Activated gamma-delta T cell (primary cell): Measurements from ENCODE around the gene JADE2.

Experiments used
- DNase-seq: peaks from one replicate; lab custom pipeline; 2025; lab: John Stamatoyannopoulos, UW

The JADE2 gene

GRCh38 chr5:134570365-134570758, 44.9 kb downstream of the JADE2 start:
- no peak for DNase-seq

GRCh38 chr5:134570886-134571285, 45.4 kb downstream of the JADE2 start:
- no peak for DNase-seq

GRCh38 chr5:134571693-134572405, 46.4 kb downstream of the JADE2 start:
- no peak for DNase-seq

GRCh38 chr5:134572811-134573210, 47.3 kb downstream of the JADE2 start:
- no peak for DNase-seq

GRCh38 chr5:134574521-134574920, 49.1 kb downstream of the JADE2 start:
- DNase-seq: no peak

GRCh38 chr5:134575316-134575715, 49.8 kb downstream of the JADE2 start:
- DNase-seq: no peak

GRCh38 chr5:134576386-134577021, 51.0 kb downstream of the JADE2 start:
- no peak for DNase-seq

GRCh38 chr5:134577022-134577795, 51.7 kb downstream of the JADE2 start:
- DNase-seq: no peak

GRCh38 chr5:134577796-134578577, 52.5 kb downstream of the JADE2 start:
- no peak for DNase-seq

- no peak for DNase-seq
Measured at GRCh38 chr5:134578578-134579283, 53.3 kb downstream of the JADE2 start.

GRCh38 chr5:134579284-134579771, 53.9 kb downstream of the JADE2 start:
- no peak for DNase-seq

- DNase-seq: no peak
Measured at GRCh38 chr5:134580001-134580460, 54.6 kb downstream of the JADE2 start.

GRCh38 chr5:134581241-134581981, 55.9 kb downstream of the JADE2 start:
- no peak for DNase-seq

- DNase-seq: no peak
Measured at GRCh38 chr5:134582281-134582680, 56.8 kb downstream of the JADE2 start.

- no peak for DNase-seq
Measured at GRCh38 chr5:134582941-134583340, 57.5 kb downstream of the JADE2 start.

GRCh38 chr5:134583766-134584165, 58.3 kb downstream of the JADE2 start:
- no peak for DNase-seq

GRCh38 chr5:134584662-134585061, 59.2 kb downstream of the JADE2 start:
- no peak for DNase-seq

GRCh38 chr5:134585966-134586365, 60.5 kb downstream of the JADE2 start:
- DNase-seq: no peak

GRCh38 chr5:134586866-134587524, 61.5 kb downstream of the JADE2 start:
- DNase-seq: peak; percentile 62
